Left ventricle myocardium inferior (tissue), 1 donor: Measurements from ENCODE around the gene ZNF555. TPM values are rescaled to one million over a fixed set of nuclear protein-coding genes. Genes with fewer than 3 reads are reported as not detected.
A peak's percentile ranks its signal among the peaks of the same experiment; 100 is the strongest.

Source experiments
- DNase-seq: peaks from one replicate; pipeline ENCODE4 v3.0.0-alpha.2; 2020
- H3K27ac ChIP-seq: fragments of 200-600 bp; replicated peaks from 2 replicates; pipeline ENCODE4 v1.8.0; 2021
- H3K27me3 ChIP-seq: fragments of 200-600 bp; 2 replicates; pipeline ENCODE4 v1.8.0; 2021; ENCODE audit warnings: low read depth
- H3K36me3 ChIP-seq: fragments of 200-600 bp; 2 replicates; pipeline ENCODE4 v1.8.0; 2021
- H3K4me1 ChIP-seq: fragments of 200-600 bp; 2 replicates; pipeline ENCODE4 v1.8.0; 2021
- H3K4me3 ChIP-seq: fragments of 200-600 bp; 2 replicates; pipeline ENCODE4 v1.8.0; 2021; ENCODE audit warnings: mild to moderate bottlenecking, moderate library complexity
- H3K9me3 ChIP-seq: fragments of 200-600 bp; replicated peaks from 2 replicates; pipeline ENCODE4 v1.8.0; 2021
- intact Hi-C: fragments of 100-400 bp; cut with micrococcal nuclease; formaldehyde crosslinking; loops from one replicate; pipeline ENCODE4 v1.11.0; 2022
- total RNA-seq: library from RNA; stranded (reverse); fragmentation: NEBNext Ultra II Directional; extraction: Animal tissue kit (Norgen Biotek cat#: 25700); gene quantifications from one replicate; pipeline ENCODE4 v1.2.1, GENCODE V29; 2021
- TF ChIP-seq, protein P1 (sequence below): fragments of 200-600 bp; IDR thresholded peaks from 2 replicates; pipeline ENCODE4 v1.8.0; 2021; ENCODE audit warnings: antibody characterized with exemption, mild to moderate bottlenecking, borderline replicate concordance
- donor health status: DM: no; HTN: yes; CAD: no; lungs with severe emphysema.

ZNF555 gene
- total RNA-seq, 1 donor from 2014 or later = 8.9 TPM

- no peak for DNase-seq
- Histone ChIP-seq H3K4me3 (no peak overlapping the region), H3K27me3 (no peaks in the 10 kb centered on the region), H3K4me1 (peaks cover 47% of the 10 kb centered on the region), H3K36me3 (peaks cover 42% of the 10 kb centered on the region), H3K9me3 (no peaks in the 10 kb centered on the region), H3K27ac (peak overlapping the region; percentile 92)
- TF ChIP-seq, protein P1, sequence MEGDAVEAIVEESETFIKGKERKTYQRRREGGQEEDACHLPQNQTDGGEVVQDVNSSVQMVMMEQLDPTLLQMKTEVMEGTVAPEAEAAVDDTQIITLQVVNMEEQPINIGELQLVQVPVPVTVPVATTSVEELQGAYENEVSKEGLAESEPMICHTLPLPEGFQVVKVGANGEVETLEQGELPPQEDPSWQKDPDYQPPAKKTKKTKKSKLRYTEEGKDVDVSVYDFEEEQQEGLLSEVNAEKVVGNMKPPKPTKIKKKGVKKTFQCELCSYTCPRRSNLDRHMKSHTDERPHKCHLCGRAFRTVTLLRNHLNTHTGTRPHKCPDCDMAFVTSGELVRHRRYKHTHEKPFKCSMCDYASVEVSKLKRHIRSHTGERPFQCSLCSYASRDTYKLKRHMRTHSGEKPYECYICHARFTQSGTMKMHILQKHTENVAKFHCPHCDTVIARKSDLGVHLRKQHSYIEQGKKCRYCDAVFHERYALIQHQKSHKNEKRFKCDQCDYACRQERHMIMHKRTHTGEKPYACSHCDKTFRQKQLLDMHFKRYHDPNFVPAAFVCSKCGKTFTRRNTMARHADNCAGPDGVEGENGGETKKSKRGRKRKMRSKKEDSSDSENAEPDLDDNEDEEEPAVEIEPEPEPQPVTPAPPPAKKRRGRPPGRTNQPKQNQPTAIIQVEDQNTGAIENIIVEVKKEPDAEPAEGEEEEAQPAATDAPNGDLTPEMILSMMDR = no peak
- intact Hi-C loops = no loop called here
These were observed 45.2 kb upstream of the ZNF555 start for GRCh38 chr19:2795827-2796658.

DNA sequence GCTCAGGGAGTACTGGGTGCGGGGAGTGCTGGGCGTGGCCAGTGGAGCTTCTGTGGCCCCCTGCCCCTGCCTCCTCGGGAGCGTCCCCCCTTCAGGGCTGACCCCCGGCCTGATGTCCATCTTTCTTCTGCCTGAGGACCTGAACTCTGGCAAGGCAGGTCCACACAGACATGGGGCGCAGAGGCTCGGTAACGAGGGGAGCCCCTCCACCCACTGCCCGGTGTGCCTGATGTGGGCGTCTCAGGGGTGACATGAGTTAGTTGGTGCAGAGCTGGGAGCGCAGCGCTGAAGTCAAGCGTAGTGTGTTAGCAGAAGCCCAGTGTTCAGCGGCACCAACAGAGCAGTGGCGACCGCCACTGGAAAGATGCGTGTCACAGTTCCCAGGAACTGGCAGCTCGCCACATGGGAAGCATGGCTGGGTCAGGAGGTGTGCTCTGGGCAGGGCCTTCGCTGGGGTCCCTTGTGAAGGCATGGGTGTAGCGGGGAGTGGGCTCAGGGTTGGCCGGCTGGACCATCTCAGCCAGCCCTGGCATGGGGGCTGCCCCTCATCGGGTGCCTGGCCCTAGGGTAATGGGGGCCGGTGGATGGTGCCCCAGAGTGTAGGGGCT is 44.5 kb upstream of the ZNF555 start:
- Histone ChIP-seq H3K4me1 (peaks cover 47% of the 10 kb centered on the region), H3K27ac (peak overlapping the region; percentile 92), H3K36me3 (peaks cover 38% of the 10 kb centered on the region), H3K4me3 (no peak overlapping the region), H3K9me3 (no peaks in the 10 kb centered on the region), H3K27me3 (no peaks in the 10 kb centered on the region)
- peak; percentile 52 for DNase-seq
- TF ChIP-seq, protein P1 = no peak
- intact Hi-C loops = no loop called here

GRCh38 chr19:2797280-2797679 is 44.0 kb upstream of the ZNF555 start:
- intact Hi-C loops = no loop called here
- DNase-seq = peak; percentile 58
- Histone ChIP-seq H3K27me3 (no peaks in the 10 kb centered on the region), H3K27ac (peak overlapping the region; percentile 92), H3K4me3 (no peak overlapping the region), H3K4me1 (peaks cover 47% of the 10 kb centered on the region), H3K9me3 (no peaks in the 10 kb centered on the region), H3K36me3 (peaks cover 38% of the 10 kb centered on the region)
- TF ChIP-seq, protein P1 = no peak

DNA sequence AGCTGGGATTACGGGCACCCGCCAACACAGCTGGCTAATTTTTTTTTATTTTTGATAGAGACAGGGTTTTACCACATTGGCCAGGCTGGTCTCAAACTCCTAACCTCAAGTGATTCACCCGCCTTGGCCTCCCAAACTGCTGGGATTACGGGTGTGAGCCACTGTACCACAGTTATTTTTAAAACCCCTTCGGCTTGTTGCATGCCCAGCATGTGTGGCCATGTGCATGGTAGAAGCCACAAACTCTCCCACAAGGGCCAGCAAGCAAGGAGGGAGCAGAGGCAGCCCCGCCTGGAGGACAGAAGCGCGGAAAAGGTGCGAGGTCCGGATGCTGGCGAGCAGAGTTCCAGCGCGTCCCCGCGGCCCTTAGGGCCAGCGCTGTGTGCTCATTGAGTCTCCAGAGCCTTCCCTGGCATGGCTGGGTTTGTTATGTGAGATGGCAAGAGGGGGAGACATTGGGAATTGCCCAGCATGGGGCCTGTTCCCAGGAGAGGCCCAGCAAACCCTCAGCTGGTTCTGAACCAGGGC is 43.1 kb upstream of the ZNF555 start:
- TF ChIP-seq, protein P1 = no peak
- H3K27ac ChIP-seq = peak overlapping the region; percentile 92
- H3K9me3 ChIP-seq = no peaks in the 10 kb centered on the region
- no peak overlapping the region for H3K4me3 ChIP-seq
- intact Hi-C loops = no loop called here
- H3K4me1 ChIP-seq = peaks cover 47% of the 10 kb centered on the region
- peaks cover 45% of the 10 kb centered on the region for H3K36me3 ChIP-seq
- no peak for DNase-seq
- no peaks in the 10 kb centered on the region for H3K27me3 ChIP-seq

GRCh38 chr19:2798733-2799132 is 42.5 kb upstream of the ZNF555 start:
- no peak overlapping the region for H3K4me3 ChIP-seq
- intact Hi-C loops = no loop called here
- DNase-seq = peak; percentile 78
- H3K36me3 ChIP-seq = peaks cover 48% of the 10 kb centered on the region
- peak overlapping the region; percentile 92 for H3K27ac ChIP-seq
- TF ChIP-seq, protein P1 = no peak
- H3K9me3 ChIP-seq = no peaks in the 10 kb centered on the region
- H3K4me1 ChIP-seq = peaks cover 47% of the 10 kb centered on the region
- no peaks in the 10 kb centered on the region for H3K27me3 ChIP-seq
